ENCODE measurements around the gene PHC2. TPM values are rescaled to one million over a fixed set of nuclear protein-coding genes. Genes with fewer than 3 reads are reported as not detected.

The PHC2 gene
- total RNA-seq, 1 donor from 2014 or later: 124 TPM

- no peak overlapping the region for H3K27ac ChIP-seq
- peaks cover 23% of the 10 kb centered on the region for H3K4me1 ChIP-seq
- intact Hi-C loops (cut with DNase I): no loop called here
- no peak for TF ChIP-seq CTCF (IDR thresholded peaks at IDR 0.05)
- H3K36me3 ChIP-seq: peaks cover 54% of the 10 kb centered on the region
- DNase-seq: peak; percentile 45
- H3K4me3 ChIP-seq: no peak overlapping the region
- H3K27me3 ChIP-seq: no peaks in the 10 kb centered on the region
- H3K9me3 ChIP-seq: no peaks in the 10 kb centered on the region
- no peak for ATAC-seq
Observed at GRCh38 chr1:33322870-33323585, 107.9 kb downstream of the PHC2 start.

- H3K4me3 ChIP-seq: no peak overlapping the region
- intact Hi-C loops (cut with DNase I): no loop called here
- H3K4me1 ChIP-seq: peaks cover 14% of the 10 kb centered on the region
- no peaks in the 10 kb centered on the region for H3K27me3 ChIP-seq
- ATAC-seq (no peak), DNase-seq (no peak)
- H3K27ac ChIP-seq: no peak overlapping the region
- no peaks in the 10 kb centered on the region for H3K9me3 ChIP-seq
- peaks cover 44% of the 10 kb centered on the region for H3K36me3 ChIP-seq
- no peak for TF ChIP-seq CTCF (IDR thresholded peaks at IDR 0.05)
Observed at GRCh38 chr1:33322109-33322508, 108.8 kb downstream of the PHC2 start.

- H3K36me3 ChIP-seq: peaks cover 35% of the 10 kb centered on the region
- no peaks in the 10 kb centered on the region for H3K27me3 ChIP-seq
- peaks cover 6% of the 10 kb centered on the region for H3K4me1 ChIP-seq
- DNase-seq (peak; percentile 51), ATAC-seq (peak; percentile 4)
- no peak overlapping the region for H3K27ac ChIP-seq
- intact Hi-C loops (cut with DNase I): no loop called here
- TF ChIP-seq CTCF (IDR thresholded peaks at IDR 0.05): no peak
- H3K4me3 ChIP-seq: no peak overlapping the region
- H3K9me3 ChIP-seq: no peaks in the 10 kb centered on the region
Observed at GRCh38 chr1:33321178-33321577, 109.7 kb downstream of the PHC2 start.

- Histone ChIP-seq H3K4me3 (no peak within 1 kb of the TSS), H3K9me3 (no peaks in the 10 kb centered on the region), H3K27me3 (no peaks in the 10 kb centered on the region), H3K27ac (no peak within 1 kb of the TSS), H3K4me1 (peaks cover 3% of the 10 kb centered on the region), H3K36me3 (peaks cover 30% of the 10 kb centered on the region)
- peak; percentile 23 for DNase-seq
- intact Hi-C loops (cut with DNase I): no loop called here
- no peak for TF ChIP-seq CTCF (IDR thresholded peaks at IDR 0.05)
- peak; percentile 4 for ATAC-seq
Observed at GRCh38 chr1:33320619-33321165, 110.2 kb downstream of the PHC2 start, which contains the start of gene A3GALT2. A3GALT2 (minus strand) TSS chr1:33321098; CDS start chr1:33321098, 0 bp downstream.

- H3K4me1 ChIP-seq: no peaks in the 10 kb centered on the region
- H3K27me3 ChIP-seq: no peaks in the 10 kb centered on the region
- TF ChIP-seq CTCF (IDR thresholded peaks at IDR 0.05): no peak
- DNase-seq: peak; percentile 60
- intact Hi-C loops (cut with DNase I): no loop called here
- peaks cover 24% of the 10 kb centered on the region for H3K36me3 ChIP-seq
- no peak overlapping the region for H3K27ac ChIP-seq
- no peak overlapping the region for H3K4me3 ChIP-seq
- H3K9me3 ChIP-seq: no peaks in the 10 kb centered on the region
- ATAC-seq: peak; percentile 4
Observed at GRCh38 chr1:33319949-33320618, 110.8 kb downstream of the PHC2 start.

All from upper lobe of right lung (tissue), 1 donor.